Neural cell (in vitro differentiated cells): ENCODE measurements around the gene CLUH.

Source experiments
- EZH2 ChIP-seq: fragments of 200-600, 300-800 bp; shearing (Covaris generic), sonication (generic); IDR thresholded peaks from 2 replicates; pipeline ENCODE4 v1.6.1; 2014; ENCODE audit warnings: antibody characterized with exemption, low read length, borderline replicate concordance, mild to moderate bottlenecking; ENCODE audit not compliant: insufficient read depth, poor library complexity, severe bottlenecking
- POLR2AphosphoS5 ChIP-seq: IDR thresholded peaks from 2 replicates; pipeline ENCODE4 v1.6.1; 2012
- SMC3 ChIP-seq: fragments of 450-650 bp; conservative IDR thresholded peaks from 2 replicates; pipeline ENCODE4 v1.6.1; 2014; ENCODE audit warnings: antibody characterized with exemption, mild to moderate bottlenecking, moderate library complexity; ENCODE audit not compliant: poor library complexity
- TF ChIP-seq, protein P1 (sequence below): fragments of 450-650 bp; IDR thresholded peaks from 2 replicates; pipeline ENCODE4 v1.5.1; 2014; ENCODE audit warnings: antibody characterized with exemption, mild to moderate bottlenecking, moderate library complexity; ENCODE audit not compliant: poor library complexity, severe bottlenecking

DNA sequence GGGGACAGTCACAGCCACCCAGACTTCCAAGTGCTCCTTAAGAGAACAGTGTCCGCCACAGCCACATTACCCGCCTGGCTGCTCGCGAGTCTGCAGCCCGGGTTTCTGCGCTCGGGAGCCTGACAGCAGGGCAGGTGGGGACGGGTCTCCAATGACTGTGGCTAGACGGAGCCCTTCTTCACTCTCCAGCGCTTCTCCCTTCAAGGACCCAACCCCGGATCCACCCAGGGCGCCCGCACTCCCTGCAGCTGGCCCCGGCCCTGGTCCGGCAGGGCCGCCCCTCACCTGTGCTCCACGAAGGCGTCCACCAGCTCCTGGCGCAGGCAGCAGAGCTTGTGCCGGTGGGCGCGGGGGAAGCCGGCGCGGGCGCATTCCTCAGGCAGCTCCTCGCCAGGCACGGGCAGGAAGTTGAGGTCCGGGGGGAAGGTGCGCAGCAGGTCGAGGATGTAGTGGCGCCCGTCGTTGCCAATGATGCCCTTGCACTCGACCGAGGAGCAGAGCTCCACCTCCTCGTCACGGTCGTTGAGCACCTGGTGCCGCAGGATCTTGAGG is 13.9 kb downstream of the CLUH start:
- no peak for TF ChIP-seq EZH2
- no peak for TF ChIP-seq SMC3
- TF ChIP-seq POLR2AphosphoS5: no peak
- TF ChIP-seq, protein P1, sequence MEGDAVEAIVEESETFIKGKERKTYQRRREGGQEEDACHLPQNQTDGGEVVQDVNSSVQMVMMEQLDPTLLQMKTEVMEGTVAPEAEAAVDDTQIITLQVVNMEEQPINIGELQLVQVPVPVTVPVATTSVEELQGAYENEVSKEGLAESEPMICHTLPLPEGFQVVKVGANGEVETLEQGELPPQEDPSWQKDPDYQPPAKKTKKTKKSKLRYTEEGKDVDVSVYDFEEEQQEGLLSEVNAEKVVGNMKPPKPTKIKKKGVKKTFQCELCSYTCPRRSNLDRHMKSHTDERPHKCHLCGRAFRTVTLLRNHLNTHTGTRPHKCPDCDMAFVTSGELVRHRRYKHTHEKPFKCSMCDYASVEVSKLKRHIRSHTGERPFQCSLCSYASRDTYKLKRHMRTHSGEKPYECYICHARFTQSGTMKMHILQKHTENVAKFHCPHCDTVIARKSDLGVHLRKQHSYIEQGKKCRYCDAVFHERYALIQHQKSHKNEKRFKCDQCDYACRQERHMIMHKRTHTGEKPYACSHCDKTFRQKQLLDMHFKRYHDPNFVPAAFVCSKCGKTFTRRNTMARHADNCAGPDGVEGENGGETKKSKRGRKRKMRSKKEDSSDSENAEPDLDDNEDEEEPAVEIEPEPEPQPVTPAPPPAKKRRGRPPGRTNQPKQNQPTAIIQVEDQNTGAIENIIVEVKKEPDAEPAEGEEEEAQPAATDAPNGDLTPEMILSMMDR: no peak
